A673 (cell line): ENCODE data around the gene ADORA2A. TPM values are rescaled to one million over a fixed set of nuclear protein-coding genes. Genes with fewer than 3 reads are reported as not detected.

Source experiments
- BruUV-seq: library from RNA; stranded (reverse); fragments of 400-500 nt; replicated peaks from 2 replicates; lab custom pipeline; 2021; lab: Mats Ljungman, UMichigan
- CTCF ChIA-PET: fragments of 300-600 bp; sonication (Branson Sonifier 250); formaldehyde crosslinking; loops from one replicate; lab custom pipeline; 2022; ENCODE audit warnings: antibody characterized with exemption; lab: Charles Lee
- POLR2A ChIA-PET: fragments of 300-600 bp; sonication (Branson Sonifier 250); formaldehyde crosslinking; loops from one replicate; lab custom pipeline; 2022; ENCODE audit warnings: antibody characterized with exemption; ENCODE audit not compliant: low non-redundant PET; lab: Charles Lee
- DNase-seq: peaks from one replicate; pipeline ENCODE4 v3.0.0-alpha.2; 2015; ENCODE audit warnings: low spot score
- H3K27ac ChIP-seq: fragments of 200-600 bp; sonication (generic); 2 replicates; pipeline ENCODE4 v1.5.1; 2016; ENCODE audit warnings: mixed run types, low read depth, mild to moderate bottlenecking, mixed read lengths, antibody characterized with exemption, low read length; ENCODE audit not compliant: poor library complexity, severe bottlenecking
- H3K27me3 ChIP-seq: fragments of 200-600 bp; sonication (generic); replicated peaks from 2 replicates; pipeline ENCODE4 v1.6.1; 2017; ENCODE audit warnings: mixed run types, low read depth, mild to moderate bottlenecking, mixed read lengths, antibody characterized with exemption, low read length; ENCODE audit not compliant: insufficient read depth, poor library complexity
- H3K36me3 ChIP-seq: fragments of 200-600 bp; sonication (generic); 2 replicates; pipeline ENCODE4 v1.6.1; 2016; ENCODE audit warnings: mixed run types, mild to moderate bottlenecking, mixed read lengths, antibody characterized with exemption, low read length; ENCODE audit not compliant: insufficient read depth, poor library complexity, severe bottlenecking
- H3K4me1 ChIP-seq: fragments of 200-600 bp; sonication (generic); 2 replicates; pipeline ENCODE4 v1.6.1; 2017; ENCODE audit warnings: mixed run types, mild to moderate bottlenecking, mixed read lengths, antibody characterized with exemption, low read length; ENCODE audit not compliant: insufficient read depth, poor library complexity, severe bottlenecking
- H3K4me3 ChIP-seq: fragments of 200-600 bp; sonication (generic); 2 replicates; pipeline ENCODE4 v1.5.1; 2016; ENCODE audit warnings: low read depth, mixed run types, mild to moderate bottlenecking, mixed read lengths, low read length; ENCODE audit not compliant: poor library complexity, severe bottlenecking
- H3K9me3 ChIP-seq: fragments of 200-600 bp; sonication (generic); 2 replicates; pipeline ENCODE4 v1.6.1; 2016; ENCODE audit warnings: mixed run types, low read depth, mild to moderate bottlenecking, mixed read lengths, antibody characterized with exemption, low read length; ENCODE audit not compliant: poor library complexity, severe bottlenecking
- CTCF ChIP-seq: fragments of 300-800, 200-600 bp; sonication (generic); conservative IDR thresholded peaks from 2 replicates; pipeline ENCODE4 v1.5.1; 2017; ENCODE audit warnings: low read depth, mild to moderate bottlenecking, antibody characterized with exemption, low read length, moderate library complexity, mixed read lengths
- EZH2 ChIP-seq: fragments of 200-600 bp; sonication (generic); IDR thresholded peaks from 2 replicates; pipeline ENCODE4 v1.6.1; 2017; ENCODE audit warnings: borderline replicate concordance, low read depth, mild to moderate bottlenecking, mixed read lengths, antibody characterized with exemption, low read length; ENCODE audit not compliant: poor library complexity, severe bottlenecking
- intact Hi-C: fragments of 100-400 bp; cut with micrococcal nuclease; formaldehyde crosslinking; loops from one replicate; pipeline ENCODE4 v1.10.0; 2022; ENCODE audit not compliant: unreplicated experiment
- total RNA-seq: library from RNA; stranded (reverse); gene quantifications from 2 replicates; pipeline ENCODE4 v1.2.3, GENCODE V29; 2021

Gene ADORA2A
- total RNA-seq, 1 experiment from 2014 or later: 9.6 TPM

GRCh38 chr22:24424901-24425775, 2.3 kb upstream of the ADORA2A start:
- no peak overlapping the region for H3K27ac ChIP-seq
- BruUV-seq: no TSS peak
- H3K27me3 ChIP-seq: no peaks in the 10 kb centered on the region
- ChIA-PET POLR2A (interaction anchor here (0.8 kb wide), 1 partner anchor 172 kb away, joined by 3 read pairs; no protein-coding TSS in a partner anchor), CTCF (interaction anchor here (1.3 kb wide), 1 partner anchor 77 kb away, joined by 4 read pairs; no protein-coding TSS in a partner anchor)
- DNase-seq: no peak
- peaks cover 14% of the 10 kb centered on the region for H3K4me1 ChIP-seq
- TF ChIP-seq EZH2: no peak
- TF ChIP-seq CTCF: no peak
- H3K4me3 ChIP-seq: peak overlapping the region; percentile 58
- no peaks in the 10 kb centered on the region for H3K36me3 ChIP-seq
- intact Hi-C loops: loop anchor here (5.0 kb wide), 1 partner anchor 62 kb away; no protein-coding TSS in a partner anchor
- H3K9me3 ChIP-seq: no peaks in the 10 kb centered on the region

DNA sequence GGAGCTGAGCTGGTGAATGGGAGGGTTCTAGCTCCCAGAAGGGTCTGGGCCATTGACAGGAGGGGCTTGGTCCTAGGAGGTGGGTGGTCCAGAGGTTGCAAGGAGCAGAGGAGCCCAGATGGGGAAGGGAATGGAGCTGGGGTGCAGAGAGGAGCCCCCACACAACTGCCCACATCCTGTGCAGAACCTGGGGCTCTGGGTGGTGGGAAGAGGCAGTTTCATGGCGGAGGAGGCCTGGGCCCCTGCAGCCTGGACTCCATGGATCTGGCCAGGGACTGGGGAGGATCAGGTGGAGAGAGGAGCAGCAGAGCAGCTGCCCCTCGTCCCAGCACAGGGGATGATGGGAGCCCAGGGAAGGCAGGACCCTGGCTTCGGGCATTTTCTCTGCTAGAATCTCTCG, 963 bp upstream of the ADORA2A start:
- ChIA-PET POLR2A (interaction anchor here (0.5 kb wide), 1 partner anchor 119 kb away, joined by 3 read pairs; no protein-coding TSS in a partner anchor), CTCF (no interaction called here)
- BruUV-seq: no TSS peak
- H3K9me3 ChIP-seq: no peaks in the 10 kb centered on the region
- no peak overlapping the region for H3K27ac ChIP-seq
- no peaks in the 10 kb centered on the region for H3K36me3 ChIP-seq
- peaks cover 17% of the 10 kb centered on the region for H3K4me1 ChIP-seq
- intact Hi-C loops: loop anchor here (5.0 kb wide), 1 partner anchor 61 kb away; no protein-coding TSS in a partner anchor
- no peaks in the 10 kb centered on the region for H3K27me3 ChIP-seq
- TF ChIP-seq CTCF (no peak), EZH2 (no peak)
- no peak for DNase-seq
- no peak overlapping the region for H3K4me3 ChIP-seq

DNA sequence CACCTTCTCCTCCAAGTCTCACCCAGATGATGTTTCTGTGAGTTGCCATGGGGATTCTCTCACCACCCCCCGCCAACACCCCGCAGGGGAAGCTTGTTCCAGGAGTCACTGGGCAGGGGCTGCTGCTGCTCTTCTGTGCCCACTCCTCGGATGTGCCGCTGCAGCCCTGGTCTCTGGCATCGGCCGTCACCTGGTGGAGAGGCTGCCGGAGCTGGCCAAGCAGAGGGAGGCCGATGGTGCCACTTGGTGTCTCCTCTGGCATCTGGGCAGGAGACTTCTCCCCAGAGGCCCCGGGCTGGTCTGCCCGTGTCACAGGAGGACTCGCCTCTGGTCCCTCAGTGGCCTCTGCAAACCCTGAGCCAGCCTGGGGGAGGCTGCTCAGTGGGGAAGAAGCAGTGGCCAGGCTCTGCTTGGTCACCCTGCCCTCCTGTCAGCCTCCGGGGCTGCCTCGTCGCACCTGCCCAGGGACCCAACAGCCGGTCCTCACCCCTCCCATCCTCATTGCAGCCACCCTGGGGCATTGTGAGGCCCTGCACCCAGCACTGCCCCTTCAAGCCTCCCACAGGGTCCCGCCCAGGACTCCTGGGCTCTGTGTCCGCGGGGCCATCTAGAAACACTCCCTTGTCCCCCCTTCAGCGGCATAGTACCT, 424 bp upstream of the ADORA2A start:
- no peak overlapping the region for H3K27ac ChIP-seq
- H3K9me3 ChIP-seq: no peaks in the 10 kb centered on the region
- no TSS peak for BruUV-seq
- H3K27me3 ChIP-seq: no peaks in the 10 kb centered on the region
- H3K4me3 ChIP-seq: no peak overlapping the region
- POLR2A ChIA-PET: interaction anchor here (0.5 kb wide), 1 partner anchor 119 kb away, joined by 3 read pairs; no protein-coding TSS in a partner anchor
- TF ChIP-seq CTCF (no peak), EZH2 (no peak)
- H3K4me1 ChIP-seq: peaks cover 17% of the 10 kb centered on the region
- intact Hi-C loops: loop anchor here (5.0 kb wide), 1 partner anchor 60 kb away; no protein-coding TSS in a partner anchor
- H3K36me3 ChIP-seq: no peaks in the 10 kb centered on the region
- CTCF ChIA-PET: no interaction called here
- no peak for DNase-seq
